Endothelial cell of umbilical vein (primary cell): ENCODE results near the gene LGI4. TPM values are rescaled to one million over a fixed set of nuclear protein-coding genes. Genes with fewer than 3 reads are reported as not detected.
"Not testable (repeated sequence)": the region's sequence is repeated elsewhere in the genome, so short reads cannot be mapped to it uniquely, and the experiment has no call there.

Experiments
- BruUV-seq: library from RNA; stranded (reverse); fragments of 400-500 nt; replicated peaks from 2 replicates; lab custom pipeline; 2021; lab: Mats Ljungman, UMichigan
- CTCF ChIA-PET: fragments of 300-600, 350-600 bp; sonication (Branson Sonifier 250); formaldehyde crosslinking; loops from one replicate; lab custom pipeline; 2021; ENCODE audit warnings: antibody characterized with exemption, inconsistent platforms; lab: Charles Lee
- POLR2A ChIA-PET: fragments of 300-600, 350-600 bp; sonication (Branson Sonifier 250); formaldehyde crosslinking; loops from one replicate; lab custom pipeline; 2021; ENCODE audit warnings: antibody characterized with exemption, inconsistent platforms; lab: Charles Lee
- DNase-seq: peaks from one replicate; pipeline ENCODE4 v3.0.0-alpha.2; 2011; ENCODE audit warnings: low read depth, low spot score
- FAIRE-seq: peaks from 2 replicates; lab custom pipeline; 2011; peaks lifted over from hg19 to GRCh38; lab: Jason Lieb, UNC
- H2AFZ ChIP-seq: 2 replicates; pipeline ENCODE4 v1.6.0; 2012; ENCODE audit warnings: low read depth, low read length, control low read depth, inconsistent platforms
- H3K27ac ChIP-seq: 2 replicates; pipeline ENCODE4 v1.5.1; 2011; ENCODE audit warnings: low read depth, mild to moderate bottlenecking, control low read depth, low read length, moderate library complexity; ENCODE audit not compliant: insufficient read depth
- H3K27me3 ChIP-seq, 2 experiments: 2 replicates each; pipeline versions ENCODE4 v1.6.0 to v1.6.1; 2011; ENCODE audit warnings: low read length in 2 of 2, mixed read lengths in 1 of 2; ENCODE audit not compliant: control insufficient read depth in 2 of 2, insufficient read depth in 2 of 2
- H3K36me3 ChIP-seq, 2 experiments: 2 replicates in 1 of 2; 3 replicates in 1 of 2; pipeline ENCODE4 v1.5.1; 2011; ENCODE audit warnings: low read length in 2 of 2, mild to moderate bottlenecking in 1 of 2, moderate library complexity in 1 of 2; ENCODE audit not compliant: control insufficient read depth in 2 of 2, insufficient read depth in 2 of 2; ENCODE audit errors: extremely low read depth in 1 of 2
- H3K4me1 ChIP-seq: 3 replicates; pipeline ENCODE4 v1.5.1; 2011; ENCODE audit warnings: mild to moderate bottlenecking, low read length; ENCODE audit not compliant: control insufficient read depth, insufficient read depth; ENCODE audit errors: extremely low read depth
- H3K4me2 ChIP-seq: 2 replicates; pipeline ENCODE4 v1.6.1; 2011; ENCODE audit warnings: low read length, control low read depth, mixed read lengths; ENCODE audit not compliant: insufficient read depth
- H3K4me3 ChIP-seq, 3 experiments: fragments of 200-600 bp in 1 of 3; sonication (generic), shearing (Covaris generic) in 1 of 3; replicated peaks in 1 of 3; 2 replicates each; pipeline ENCODE4 v1.5.1; 2011 to 2016; ENCODE audit warnings: control low read depth in 3 of 3, low read length in 3 of 3, mild to moderate bottlenecking in 2 of 3, inconsistent platforms in 1 of 3, low read depth in 1 of 3, moderate library complexity in 1 of 3; ENCODE audit not compliant: insufficient read depth in 1 of 3
- H3K79me2 ChIP-seq: 2 replicates; pipeline ENCODE4 v1.6.0; 2012; ENCODE audit warnings: low read length, inconsistent platforms; ENCODE audit not compliant: control insufficient read depth, insufficient read depth
- H3K9ac ChIP-seq: replicated peaks from 2 replicates; pipeline ENCODE3; 2011; ENCODE audit warnings: low read length, control low read depth; ENCODE audit not compliant: insufficient read depth; ENCODE audit errors: extremely low read depth
- H3K9me1 ChIP-seq: replicated peaks from 3 replicates; pipeline ENCODE4 v1.6.0; 2011; ENCODE audit warnings: mild to moderate bottlenecking, low read length; ENCODE audit not compliant: control insufficient read depth, insufficient read depth; ENCODE audit errors: extremely low read depth
- H3K9me3 ChIP-seq: replicated peaks from 2 replicates; pipeline ENCODE4 v1.5.1; 2012; ENCODE audit warnings: low read length, inconsistent platforms; ENCODE audit not compliant: control insufficient read depth, insufficient read depth
- H4K20me1 ChIP-seq: replicated peaks from 2 replicates; pipeline ENCODE3; 2011; ENCODE audit warnings: mild to moderate bottlenecking, low read length; ENCODE audit not compliant: control insufficient read depth, insufficient read depth; ENCODE audit errors: extremely low read depth
- CTCF ChIP-seq, 2 donors: IDR thresholded peaks; 1 replicate in 1 of 2; 2 replicates in 1 of 2; pipeline ENCODE4 v1.5.1; 2011; ENCODE audit warnings: low read length in 2 of 2, mild to moderate bottlenecking in 2 of 2, moderate library complexity in 2 of 2, control low read depth in 1 of 2, inconsistent platforms in 1 of 2, low read depth in 1 of 2; ENCODE audit not compliant: insufficient read depth in 1 of 2; ENCODE audit errors: extremely low read depth in 1 of 2
- EZH2 ChIP-seq: IDR thresholded peaks from 2 replicates; pipeline ENCODE4 v1.6.1; 2012; ENCODE audit warnings: borderline replicate concordance, low read depth, mild to moderate bottlenecking, moderate library complexity, low read length, inconsistent platforms; ENCODE audit not compliant: severe bottlenecking
- FOS ChIP-seq: IDR thresholded peaks from 2 replicates; pipeline ENCODE4 v1.6.1; 2011; ENCODE audit warnings: mild to moderate bottlenecking, low read length, moderate library complexity, borderline replicate concordance; ENCODE audit not compliant: insufficient read depth
- GATA2 ChIP-seq: IDR thresholded peaks from 2 replicates; pipeline ENCODE4 v1.7.0; 2011; ENCODE audit warnings: low read depth, mild to moderate bottlenecking, moderate library complexity, mixed read lengths, low read length; ENCODE audit not compliant: insufficient read length, insufficient read depth
- JUN ChIP-seq: IDR thresholded peaks from 2 replicates; pipeline ENCODE4 v1.6.1; 2011; ENCODE audit warnings: borderline replicate concordance, low read depth; ENCODE audit not compliant: insufficient read length, insufficient read depth
- MAX ChIP-seq: IDR thresholded peaks from 2 replicates; pipeline ENCODE4 v1.6.1; 2011; ENCODE audit not compliant: insufficient read depth, insufficient read length
- MYC ChIP-seq: IDR thresholded peaks from one replicate; pipeline ENCODE4 v1.6.1; 2011; ENCODE audit warnings: mild to moderate bottlenecking, low read depth, low read length
- POLR2A ChIP-seq: IDR thresholded peaks from 2 replicates; pipeline ENCODE4 v1.6.1; 2012; ENCODE audit warnings: low read depth, mild to moderate bottlenecking, control low read depth, low read length
- POLR2AphosphoS5 ChIP-seq: IDR thresholded peaks from 2 replicates; pipeline ENCODE4 v1.6.1; 2012; ENCODE audit warnings: low read depth, mild to moderate bottlenecking, control low read depth, low read length, moderate library complexity; ENCODE audit not compliant: insufficient read depth
- dilution Hi-C: fragments of 300-500 bp; cut with MboI; formaldehyde crosslinking; loops from one replicate; pipeline ENCODE4 v1.15.0; 2019; ENCODE audit warnings: low sequenced_read_pairs; ENCODE audit not compliant: extremely low pct_ligation_motif_present
- intact Hi-C: fragments of 100-400 bp; cut with micrococcal nuclease; formaldehyde crosslinking; loops from one replicate; pipeline ENCODE4 v1.10.0; 2022
- polyA plus RNA-seq, 4 experiments: library from polyadenylated mRNA; depleted of rRNA in 3 of 4; stranded (reverse) in 3 of 4; unstranded in 1 of 4; fragments of >200 nt; gene quantifications; 2 replicates each; pipeline versions ENCODE4 v1.2.1 to v1.2.3, GENCODE V29; 2011 to 2012; ENCODE audit warnings: missing spikeins in 1 of 4
- total RNA-seq: library from RNA; stranded (reverse); gene quantifications from 2 replicates; pipeline ENCODE4 v1.2.3, GENCODE V29; 2021

Gene LGI4
- total and polyA plus RNA-seq, 2 donors (not counting 3 experiments of a cell fraction or from before 2014, with no cell fraction given), result not detected

- BruUV-seq, result no TSS peak
- no peaks in the 10 kb centered on the region for H3K9me3 ChIP-seq
- ChIA-PET POLR2A (interaction anchor here (0.6 kb wide), 1 partner anchor 47 kb away, joined by 3 read pairs; no protein-coding TSS in a partner anchor), CTCF (no interaction called here)
- no peak for TF ChIP-seq FOS
- TF ChIP-seq GATA2, result no peak
- TF ChIP-seq POLR2AphosphoS5, result no peak
- TF ChIP-seq CTCF (IDR thresholded peaks at IDR 0.05; ENCODE audit: extremely low read depth in 1 of 2, insufficient read depth in 1 of 2, low read depth in 1 of 2, low read length in 2 of 2), result no peak
- TF ChIP-seq MAX, result no peak
- TF ChIP-seq POLR2A, result no peak
- no peak for TF ChIP-seq JUN
- TF ChIP-seq MYC, result no peak
- no peak for TF ChIP-seq EZH2
- H3K4me2 ChIP-seq, result no peak overlapping the region
- no peak overlapping the region for H3K27ac ChIP-seq
- no peaks in the 10 kb centered on the region for H3K9me1 ChIP-seq
- no peak overlapping the region for H3K9ac ChIP-seq
- no peaks in the 10 kb centered on the region for H3K36me3 ChIP-seq
- dilution Hi-C loops, result no loop called here
- no peak for DNase-seq
- H4K20me1 ChIP-seq, result no peaks in the 10 kb centered on the region
- no peaks in the 10 kb centered on the region for H3K79me2 ChIP-seq
- no peaks in the 10 kb centered on the region for H3K27me3 ChIP-seq
- no peaks in the 10 kb centered on the region for H3K4me1 ChIP-seq
- intact Hi-C loops, result no loop called here
- FAIRE-seq, result no peak
- H3K4me3 ChIP-seq, result no peak overlapping the region
- H2AFZ ChIP-seq, result no peak overlapping the region
Observed at GRCh38 chr19:35104361-35104760, 30.5 kb downstream of the LGI4 start.

DNA sequence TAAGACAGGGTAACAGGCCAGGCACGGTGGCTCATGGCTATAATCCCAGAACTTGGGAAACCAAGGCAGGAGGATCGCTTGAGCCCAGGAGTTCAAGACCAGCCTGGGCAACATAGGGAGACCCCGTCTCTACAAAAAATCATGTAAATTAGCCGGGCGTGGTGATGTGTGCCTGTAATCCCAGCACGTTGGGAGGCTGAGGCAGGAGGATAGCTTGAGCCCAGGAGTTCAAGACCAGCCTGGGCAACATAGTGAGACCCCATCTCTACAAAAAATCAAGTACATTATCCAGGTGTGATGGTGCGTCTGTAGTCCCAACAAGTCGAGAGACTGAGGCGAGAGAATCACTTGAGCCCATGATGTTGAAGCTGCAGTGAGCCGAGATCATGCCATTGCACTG is 31.2 kb downstream of the LGI4 start:
- CTCF ChIA-PET, H3K79me2 ChIP-seq: not testable (repeated sequence)

GRCh38 chr19:35101949-35102348 is 32.9 kb downstream of the LGI4 start:
- dilution Hi-C loops, H3K27ac ChIP-seq, BruUV-seq, H3K9me1 ChIP-seq, H3K4me3 ChIP-seq, POLR2A ChIA-PET, H4K20me1 ChIP-seq, H3K79me2 ChIP-seq, H2AFZ ChIP-seq, H3K9ac ChIP-seq, H3K4me1 ChIP-seq, FAIRE-seq, H3K4me2 ChIP-seq, H3K27me3 ChIP-seq, DNase-seq, H3K36me3 ChIP-seq, H3K9me3 ChIP-seq, intact Hi-C loops: not testable (repeated sequence)
- CTCF ChIA-PET, result interaction anchor here (0.6 kb wide), 1 partner anchor 34 kb away, joined by 3 read pairs; no protein-coding TSS in a partner anchor

More for the DNA sequence above, 31.2 kb downstream of the LGI4 start:
- dilution Hi-C loops, H3K4me1 ChIP-seq, H2AFZ ChIP-seq, H3K36me3 ChIP-seq, H3K27me3 ChIP-seq, H3K4me3 ChIP-seq, H4K20me1 ChIP-seq, BruUV-seq, H3K9me1 ChIP-seq, H3K9ac ChIP-seq, intact Hi-C loops, H3K27ac ChIP-seq, H3K4me2 ChIP-seq, FAIRE-seq, H3K9me3 ChIP-seq, DNase-seq: not testable (repeated sequence)
- POLR2A ChIA-PET, result interaction anchor here (0.6 kb wide), 1 partner anchor 47 kb away, joined by 3 read pairs; no protein-coding TSS in a partner anchor
